Neural crest cell (in vitro differentiated cells): ENCODE data around the gene GNAL. TPM values are rescaled to one million over a fixed set of nuclear protein-coding genes. Genes with fewer than 3 reads are reported as not detected.

Source experiments
- DNase-seq: peaks from one replicate; pipeline ENCODE4 v3.0.0; 2021; ENCODE audit warnings: low read depth, mixed read lengths, low spot score
- H3K27ac Mint-ChIP-seq: one replicate; pipeline ENCODE4 v1.8.0; 2021; ENCODE audit warnings: mild to moderate bottlenecking, mixed read lengths; ENCODE audit not compliant: unreplicated experiment
- H3K27me3 Mint-ChIP-seq: 2 replicates; pipeline ENCODE4 v1.8.0; 2021; ENCODE audit warnings: low read depth, mild to moderate bottlenecking, mixed read lengths
- H3K36me3 Mint-ChIP-seq: 2 replicates; pipeline ENCODE4 v1.8.0; 2021; ENCODE audit warnings: low read depth, mild to moderate bottlenecking, mixed read lengths
- H3K4me1 Mint-ChIP-seq: 2 replicates; pipeline ENCODE4 v1.8.0; 2021; ENCODE audit warnings: mixed read lengths
- H3K4me3 Mint-ChIP-seq: one replicate; pipeline ENCODE4 v1.8.0; 2021; ENCODE audit warnings: mild to moderate bottlenecking, mixed read lengths
- H3K9me3 Mint-ChIP-seq: 2 replicates; pipeline ENCODE4 v1.8.0; 2021; ENCODE audit warnings: mixed read lengths
- total RNA-seq: library from RNA; stranded (reverse); gene quantifications from 2 replicates; pipeline ENCODE4 v1.2.1, GENCODE V29; 2021
- TF ChIP-seq, protein P1 (sequence below): fragments of 200-600 bp; sonication (generic); conservative IDR thresholded peaks from 2 replicates; pipeline ENCODE4 v1.5.0; 2021; ENCODE audit warnings: antibody characterized with exemption, mild to moderate bottlenecking

The GNAL gene
- total RNA-seq, 1 donor from 2014 or later = 20.4 TPM

DNA sequence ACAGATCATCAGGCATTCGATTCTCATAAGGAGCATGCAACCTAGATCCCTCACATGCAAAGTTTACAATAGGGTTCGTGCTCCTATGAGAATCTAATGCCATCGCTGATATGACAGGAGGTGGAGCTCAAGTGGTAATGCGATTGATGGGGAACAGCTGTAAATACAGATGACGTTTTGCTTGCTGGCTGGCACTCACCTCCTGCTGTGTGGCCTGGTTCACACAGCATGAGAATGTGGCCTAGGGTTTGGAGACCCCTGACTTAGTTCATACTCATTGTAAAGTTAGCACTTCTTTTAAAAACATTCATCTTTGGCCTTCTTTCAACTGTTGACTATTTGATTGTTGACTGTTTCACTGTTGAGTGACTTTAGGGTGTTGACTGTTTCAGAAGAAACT, 153.5 kb downstream of the GNAL start:
- TF ChIP-seq, protein P1, sequence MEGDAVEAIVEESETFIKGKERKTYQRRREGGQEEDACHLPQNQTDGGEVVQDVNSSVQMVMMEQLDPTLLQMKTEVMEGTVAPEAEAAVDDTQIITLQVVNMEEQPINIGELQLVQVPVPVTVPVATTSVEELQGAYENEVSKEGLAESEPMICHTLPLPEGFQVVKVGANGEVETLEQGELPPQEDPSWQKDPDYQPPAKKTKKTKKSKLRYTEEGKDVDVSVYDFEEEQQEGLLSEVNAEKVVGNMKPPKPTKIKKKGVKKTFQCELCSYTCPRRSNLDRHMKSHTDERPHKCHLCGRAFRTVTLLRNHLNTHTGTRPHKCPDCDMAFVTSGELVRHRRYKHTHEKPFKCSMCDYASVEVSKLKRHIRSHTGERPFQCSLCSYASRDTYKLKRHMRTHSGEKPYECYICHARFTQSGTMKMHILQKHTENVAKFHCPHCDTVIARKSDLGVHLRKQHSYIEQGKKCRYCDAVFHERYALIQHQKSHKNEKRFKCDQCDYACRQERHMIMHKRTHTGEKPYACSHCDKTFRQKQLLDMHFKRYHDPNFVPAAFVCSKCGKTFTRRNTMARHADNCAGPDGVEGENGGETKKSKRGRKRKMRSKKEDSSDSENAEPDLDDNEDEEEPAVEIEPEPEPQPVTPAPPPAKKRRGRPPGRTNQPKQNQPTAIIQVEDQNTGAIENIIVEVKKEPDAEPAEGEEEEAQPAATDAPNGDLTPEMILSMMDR = no peak
- H3K4me3 Mint-ChIP-seq = no peak overlapping the region
- peaks cover 14% of the 10 kb centered on the region for H3K4me1 Mint-ChIP-seq
- no peaks in the 10 kb centered on the region for H3K9me3 Mint-ChIP-seq
- H3K36me3 Mint-ChIP-seq = no peaks in the 10 kb centered on the region
- DNase-seq = no peak
- H3K27ac Mint-ChIP-seq = no peak overlapping the region
- no peaks in the 10 kb centered on the region for H3K27me3 Mint-ChIP-seq

DNA sequence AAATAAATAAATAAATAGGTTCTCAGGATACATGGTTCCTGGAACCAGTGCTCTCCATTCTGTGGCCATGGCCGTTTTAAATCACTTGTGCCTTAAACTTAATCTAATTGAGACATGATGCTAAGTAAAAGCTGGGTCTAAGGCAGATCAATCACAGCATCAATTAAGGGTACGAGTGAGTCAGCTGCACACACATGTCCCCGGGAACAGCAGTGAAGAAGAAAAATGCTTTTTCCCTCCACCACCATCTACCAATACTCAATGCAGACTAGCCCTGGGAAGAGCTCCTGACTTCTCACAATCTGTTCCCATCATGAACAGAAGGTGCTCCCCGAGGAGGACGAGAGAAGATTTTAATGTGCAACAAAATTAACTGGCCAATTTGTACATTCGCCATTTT, 155.4 kb downstream of the GNAL start:
- no peak overlapping the region for H3K4me3 Mint-ChIP-seq
- TF ChIP-seq, protein P1 = no peak
- H3K27me3 Mint-ChIP-seq = no peaks in the 10 kb centered on the region
- no peaks in the 10 kb centered on the region for H3K9me3 Mint-ChIP-seq
- no peaks in the 10 kb centered on the region for H3K36me3 Mint-ChIP-seq
- no peak overlapping the region for H3K27ac Mint-ChIP-seq
- peaks cover 14% of the 10 kb centered on the region for H3K4me1 Mint-ChIP-seq
- DNase-seq = no peak

DNA sequence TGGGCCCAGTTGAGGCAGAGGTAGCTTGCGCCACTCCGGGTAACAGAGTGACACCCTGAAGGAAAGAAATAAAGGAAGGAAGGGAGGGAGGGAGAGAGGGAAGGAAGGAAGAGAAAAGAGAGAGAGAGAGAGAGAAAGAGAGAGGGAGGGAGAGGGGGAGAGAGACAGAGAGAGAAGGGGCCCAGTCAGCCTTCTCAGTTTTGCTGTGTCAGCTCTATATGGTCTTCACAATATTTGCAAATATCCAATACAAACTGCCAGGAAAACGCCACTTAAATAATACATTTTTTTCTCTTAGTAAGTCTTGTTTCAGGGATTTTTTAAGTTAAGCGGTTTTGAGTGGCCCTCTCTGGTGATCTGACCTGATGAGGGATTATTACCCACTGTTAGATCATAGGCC, 156.6 kb downstream of the GNAL start:
- no peaks in the 10 kb centered on the region for H3K36me3 Mint-ChIP-seq
- H3K4me1 Mint-ChIP-seq = peaks cover 13% of the 10 kb centered on the region
- peak overlapping the region; percentile 31 for H3K4me3 Mint-ChIP-seq
- no peaks in the 10 kb centered on the region for H3K9me3 Mint-ChIP-seq
- no peak for DNase-seq
- H3K27me3 Mint-ChIP-seq = no peaks in the 10 kb centered on the region
- TF ChIP-seq, protein P1 = no peak
- no peak overlapping the region for H3K27ac Mint-ChIP-seq

DNA sequence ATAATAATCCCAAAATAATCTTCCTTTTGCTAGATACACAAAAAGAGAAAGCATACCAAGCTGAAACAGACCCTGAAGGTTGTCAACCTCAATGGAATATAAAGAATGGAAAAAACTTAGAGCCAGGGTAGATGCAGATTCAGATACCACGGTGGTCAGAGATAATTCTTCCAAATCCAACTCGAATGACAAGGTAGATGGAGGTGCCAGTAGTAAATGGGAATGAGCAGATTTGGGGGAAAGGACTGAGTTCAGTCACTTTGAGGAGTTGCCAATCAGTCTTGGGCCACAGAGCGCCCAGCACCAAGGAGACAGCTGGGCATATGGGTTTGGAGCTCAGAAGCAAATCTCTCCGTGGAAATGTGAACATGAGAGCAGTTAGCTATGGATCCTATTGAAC, 158.7 kb downstream of the GNAL start:
- Mint-ChIP-seq H3K4me3 (peak overlapping the region; percentile 47), H3K36me3 (no peaks in the 10 kb centered on the region), H3K27me3 (no peaks in the 10 kb centered on the region), H3K27ac (no peak overlapping the region), H3K9me3 (no peaks in the 10 kb centered on the region), H3K4me1 (peaks cover 27% of the 10 kb centered on the region)
- TF ChIP-seq, protein P1 = no peak
- no peak for DNase-seq

DNA sequence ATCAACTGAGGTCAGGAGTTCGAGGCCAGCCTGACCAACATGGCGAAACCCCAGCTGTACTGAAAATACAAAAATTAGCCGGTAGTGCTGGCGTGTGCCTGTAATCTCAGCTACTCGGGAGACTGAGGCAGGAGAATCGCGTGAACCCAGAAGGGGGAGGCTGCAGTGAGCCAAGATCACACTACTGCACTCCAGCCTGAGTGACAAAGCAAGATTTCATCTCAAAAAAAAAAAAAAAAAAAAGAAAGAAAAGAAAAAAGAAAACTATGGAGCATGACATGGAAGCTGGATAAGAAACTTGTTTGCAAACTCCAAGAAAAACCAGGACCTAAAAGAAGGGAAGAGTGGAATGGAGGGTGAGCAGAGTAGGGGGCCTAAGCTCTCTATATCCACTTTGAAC, 160.2 kb downstream of the GNAL start:
- Mint-ChIP-seq H3K27me3 (no peaks in the 10 kb centered on the region), H3K4me3 (peak overlapping the region; percentile 74), H3K36me3 (no peaks in the 10 kb centered on the region), H3K4me1 (peaks cover 30% of the 10 kb centered on the region), H3K9me3 (no peaks in the 10 kb centered on the region), H3K27ac (no peak overlapping the region)
- TF ChIP-seq, protein P1 = no peak
- no peak for DNase-seq
